ENCODE data around the gene DOCK4. TPM values are rescaled to one million over a fixed set of nuclear protein-coding genes. Genes with fewer than 3 reads are reported as not detected.

The DOCK4 gene
- total RNA-seq, 1 donor from 2014 or later: 100 TPM

GRCh38 chr7:112193915-112194502, 12.2 kb downstream of the DOCK4 start:
- Histone ChIP-seq H3K36me3 (no peaks in the 10 kb centered on the region), H3K4me3 (no peak overlapping the region), H3K27me3 (no peaks in the 10 kb centered on the region), H3K27ac (no peak overlapping the region), H3K9me3 (no peaks in the 10 kb centered on the region), H3K4me1 (peaks cover 10% of the 10 kb centered on the region)
- ATAC-seq (no peak), DNase-seq (no peak)
- no peak for TF ChIP-seq CTCF (IDR thresholded peaks at IDR 0.05)
- intact Hi-C loops (cut with DNase I): no loop called here

DNA sequence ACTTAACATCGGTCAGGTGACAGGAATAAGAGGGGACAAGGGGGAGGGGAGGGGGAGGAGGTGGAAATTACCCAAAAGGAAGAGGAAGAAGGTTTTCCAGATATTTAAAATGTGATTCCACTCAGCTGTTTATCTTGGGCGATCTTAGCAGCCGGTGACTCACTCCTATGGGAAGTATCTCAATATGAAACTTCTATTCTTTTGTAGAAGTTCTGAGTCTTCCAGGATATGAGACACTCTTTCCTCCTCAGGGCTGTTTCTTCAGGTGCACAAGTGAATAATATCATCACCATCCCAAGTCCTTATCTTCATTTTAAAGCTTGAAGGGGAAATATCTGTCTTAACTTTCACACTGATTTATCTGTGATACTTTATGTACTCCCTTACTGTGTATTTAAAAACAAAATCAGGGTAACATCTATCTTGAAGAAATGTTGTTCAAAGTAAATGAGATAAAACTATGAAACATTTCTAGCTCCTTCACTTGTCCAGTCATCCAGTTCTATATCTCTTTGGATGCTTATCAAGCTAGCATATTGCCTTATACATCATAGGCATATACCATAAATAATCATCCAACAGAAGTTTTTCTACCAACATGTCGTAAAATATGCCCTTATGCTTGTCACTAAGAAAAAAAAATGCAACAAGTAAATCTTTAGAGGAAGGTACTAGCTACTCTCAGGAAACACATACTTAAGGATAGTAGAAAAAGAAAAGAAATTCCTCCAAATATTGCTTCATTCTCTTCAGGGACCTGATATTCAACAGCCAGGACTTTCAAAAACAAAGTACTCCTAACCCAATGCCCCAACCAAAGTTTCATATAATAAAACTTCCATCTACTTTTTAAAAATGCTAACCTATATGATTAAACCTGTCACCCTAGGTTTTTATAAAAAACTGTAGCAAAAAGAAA, 13.7 kb downstream of the DOCK4 start:
- no peaks in the 10 kb centered on the region for H3K27me3 ChIP-seq
- TF ChIP-seq CTCF (IDR thresholded peaks at IDR 0.05): no peak
- no peaks in the 10 kb centered on the region for H3K9me3 ChIP-seq
- intact Hi-C loops (cut with DNase I): no loop called here
- H3K36me3 ChIP-seq: no peaks in the 10 kb centered on the region
- DNase-seq (no peak), ATAC-seq (peak; percentile 58)
- H3K4me3 ChIP-seq: no peak overlapping the region
- H3K4me1 ChIP-seq: peaks cover 4% of the 10 kb centered on the region
- H3K27ac ChIP-seq: no peak overlapping the region

DNA sequence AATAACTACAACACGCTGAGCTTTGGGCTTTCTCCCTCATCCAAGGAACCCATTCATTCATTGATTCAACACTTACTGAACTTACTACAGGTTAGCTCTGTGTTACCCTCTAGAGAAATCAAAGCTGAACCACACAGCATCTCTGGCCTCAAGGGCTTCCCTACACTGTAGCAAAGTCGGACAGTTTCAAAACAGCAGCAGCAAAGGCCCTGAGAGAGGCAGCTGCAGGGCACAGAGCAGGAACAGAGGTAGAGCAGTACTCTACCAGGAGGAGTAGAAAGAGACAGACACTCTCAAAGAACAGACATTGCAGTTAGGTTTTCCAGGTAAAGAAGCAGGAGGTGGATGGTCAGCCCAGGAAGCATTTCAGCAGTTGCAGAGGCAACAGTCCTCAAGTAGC, 16.1 kb downstream of the DOCK4 start:
- Histone ChIP-seq H3K36me3 (no peaks in the 10 kb centered on the region), H3K9me3 (no peaks in the 10 kb centered on the region), H3K27ac (no peak overlapping the region), H3K4me1 (peaks cover 18% of the 10 kb centered on the region), H3K27me3 (no peaks in the 10 kb centered on the region), H3K4me3 (no peak overlapping the region)
- DNase-seq (no peak), ATAC-seq (no peak)
- no peak for TF ChIP-seq CTCF (IDR thresholded peaks at IDR 0.05)
- intact Hi-C loops (cut with DNase I): no loop called here

DNA sequence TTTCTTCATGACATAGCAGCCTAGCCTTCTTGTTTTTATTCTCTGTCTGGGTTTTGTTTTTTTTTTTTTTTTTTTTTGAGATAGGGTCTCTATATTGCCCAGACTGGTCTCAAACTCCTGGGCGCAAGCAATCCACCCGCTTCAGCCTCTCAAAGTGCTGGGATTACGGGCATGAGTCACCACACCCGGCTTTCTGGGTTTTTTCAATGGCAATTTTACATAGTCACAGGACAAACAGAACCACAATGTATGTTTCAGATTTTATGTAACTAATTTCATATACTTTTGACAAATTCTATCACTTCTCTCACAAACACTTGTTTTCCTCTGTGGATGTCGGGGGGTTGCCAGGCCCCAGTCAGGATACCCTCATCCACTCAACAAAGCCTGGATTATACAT, 16.5 kb downstream of the DOCK4 start:
- Histone ChIP-seq H3K4me1 (peaks cover 18% of the 10 kb centered on the region), H3K27ac (no peak overlapping the region), H3K4me3 (no peak overlapping the region), H3K27me3 (no peaks in the 10 kb centered on the region), H3K36me3 (no peaks in the 10 kb centered on the region), H3K9me3 (no peaks in the 10 kb centered on the region)
- ATAC-seq (no peak), DNase-seq (no peak)
- no peak for TF ChIP-seq CTCF (IDR thresholded peaks at IDR 0.05)
- intact Hi-C loops (cut with DNase I): no loop called here

DNA sequence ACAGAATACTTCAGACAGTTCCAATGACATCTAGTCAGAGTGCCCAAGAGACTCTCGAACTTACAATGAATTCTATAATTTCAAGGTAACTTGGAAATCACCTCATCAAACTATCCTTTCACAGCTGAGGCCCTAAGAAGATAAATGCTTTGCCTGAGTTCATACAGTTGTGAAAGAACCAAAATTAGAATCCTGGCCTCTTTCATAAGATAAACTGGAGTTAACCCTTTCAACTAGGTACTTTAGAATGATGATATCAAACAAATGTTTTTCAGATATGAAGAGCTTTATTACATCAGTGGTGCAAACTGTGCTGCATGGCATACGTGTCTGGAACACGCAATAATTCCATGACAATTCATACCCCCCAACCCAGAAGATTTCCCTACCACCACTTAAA, 17.9 kb downstream of the DOCK4 start:
- no peak overlapping the region for H3K27ac ChIP-seq
- H3K27me3 ChIP-seq: no peaks in the 10 kb centered on the region
- H3K9me3 ChIP-seq: no peaks in the 10 kb centered on the region
- no peak for DNase-seq
- intact Hi-C loops (cut with DNase I): no loop called here
- no peak for ATAC-seq
- H3K4me1 ChIP-seq: peaks cover 29% of the 10 kb centered on the region
- H3K4me3 ChIP-seq: no peak overlapping the region
- H3K36me3 ChIP-seq: no peaks in the 10 kb centered on the region
- no peak for TF ChIP-seq CTCF (IDR thresholded peaks at IDR 0.05)

All from upper lobe of right lung (tissue), 1 donor.